ENCODE measurements around the gene RAB36. TPM values are rescaled to one million over a fixed set of nuclear protein-coding genes. Genes with fewer than 3 reads are reported as not detected.

Gene RAB36
- total RNA-seq, 2 experiments from 2014 or later: 0.27 to 0.31 TPM

- peaks cover 6% of the 10 kb centered on the region for H3K36me3 Mint-ChIP-seq (ENCODE audit: low read depth)
- ChIA-PET CTCF (no interaction called here), POLR2A (no interaction called here)
- peaks cover 5% of the 10 kb centered on the region for H3K4me1 Mint-ChIP-seq
- no peak overlapping the region for H3K4me3 Mint-ChIP-seq
- no peak for DNase-seq
- H3K27ac Mint-ChIP-seq: no peak overlapping the region
- H3K9me3 Mint-ChIP-seq: no peaks in the 10 kb centered on the region
- H3K27me3 Mint-ChIP-seq: no peaks in the 10 kb centered on the region
These were observed 60.2 kb downstream of the RAB36 start for GRCh38 chr22:23205339-23206049.

- peaks cover 9% of the 10 kb centered on the region for H3K4me1 Mint-ChIP-seq
- DNase-seq: no peak
- no peak overlapping the region for H3K4me3 Mint-ChIP-seq
- ChIA-PET CTCF (interaction anchor here (1.1 kb wide), 1 partner anchor 75 kb away, joined by 3 read pairs; no protein-coding TSS in a partner anchor), POLR2A (no interaction called here)
- peaks cover 6% of the 10 kb centered on the region for H3K36me3 Mint-ChIP-seq (ENCODE audit: low read depth)
- H3K27me3 Mint-ChIP-seq: no peaks in the 10 kb centered on the region
- H3K27ac Mint-ChIP-seq: no peak overlapping the region
- no peaks in the 10 kb centered on the region for H3K9me3 Mint-ChIP-seq
These were observed 61.6 kb downstream of the RAB36 start for GRCh38 chr22:23206915-23207314.

GRCh38 chr22:23207729-23208393 lies 62.6 kb downstream of the RAB36 start:
- peaks cover 7% of the 10 kb centered on the region for H3K4me1 Mint-ChIP-seq
- H3K36me3 Mint-ChIP-seq (ENCODE audit: low read depth): peaks cover 6% of the 10 kb centered on the region
- H3K27ac Mint-ChIP-seq: no peak overlapping the region
- no peak overlapping the region for H3K4me3 Mint-ChIP-seq
- no peak for DNase-seq
- H3K9me3 Mint-ChIP-seq: no peaks in the 10 kb centered on the region
- ChIA-PET POLR2A (no interaction called here), CTCF (interaction anchor here (0.7 to 1.4 kb wide), 3 partner anchors 29 to 248 kb away, joined by 3 read pairs; no protein-coding TSS in a partner anchor)
- no peaks in the 10 kb centered on the region for H3K27me3 Mint-ChIP-seq

GRCh38 chr22:23210428-23211170 lies 65.3 kb downstream of the RAB36 start:
- H3K4me3 Mint-ChIP-seq: no peak overlapping the region
- POLR2A ChIA-PET: no interaction called here
- CTCF ChIA-PET: interaction anchor here (1.0 to 1.4 kb wide), 3 partner anchors 10 to 33 kb away, joined by 4 to 6 read pairs (median 5); no protein-coding TSS in a partner anchor
- no peaks in the 10 kb centered on the region for H3K27me3 Mint-ChIP-seq
- peaks cover 6% of the 10 kb centered on the region for H3K36me3 Mint-ChIP-seq (ENCODE audit: low read depth)
- no peak for DNase-seq
- H3K4me1 Mint-ChIP-seq: peaks cover 21% of the 10 kb centered on the region
- no peaks in the 10 kb centered on the region for H3K9me3 Mint-ChIP-seq
- no peak overlapping the region for H3K27ac Mint-ChIP-seq

GRCh38 chr22:23211622-23212021 lies 66.3 kb downstream of the RAB36 start:
- POLR2A ChIA-PET: no interaction called here
- H3K27me3 Mint-ChIP-seq: no peaks in the 10 kb centered on the region
- no peak for DNase-seq
- H3K9me3 Mint-ChIP-seq: no peaks in the 10 kb centered on the region
- peaks cover 4% of the 10 kb centered on the region for H3K36me3 Mint-ChIP-seq (ENCODE audit: low read depth)
- CTCF ChIA-PET: interaction anchor here (0.6 to 1.2 kb wide), 2 partner anchors 25 to 34 kb away, joined by 3 to 4 read pairs; no protein-coding TSS in a partner anchor
- no peak overlapping the region for H3K4me3 Mint-ChIP-seq
- no peak overlapping the region for H3K27ac Mint-ChIP-seq
- H3K4me1 Mint-ChIP-seq: peaks cover 31% of the 10 kb centered on the region

GRCh38 chr22:23212061-23213021 lies 67.1 kb downstream of the RAB36 start:
- POLR2A ChIA-PET: no interaction called here
- CTCF ChIA-PET: interaction anchor here (0.6 to 1.2 kb wide), 2 partner anchors 25 to 34 kb away, joined by 3 to 4 read pairs; no protein-coding TSS in a partner anchor
- H3K4me1 Mint-ChIP-seq: peaks cover 38% of the 10 kb centered on the region

GRCh38 chr22:23213022-23213555 lies 67.8 kb downstream of the RAB36 start:
- no peak for DNase-seq
- H3K9me3 Mint-ChIP-seq: no peaks in the 10 kb centered on the region
- H3K4me3 Mint-ChIP-seq: no peak overlapping the region
- peaks cover 46% of the 10 kb centered on the region for H3K4me1 Mint-ChIP-seq
- ChIA-PET CTCF (interaction anchor here (1.3 kb wide), 1 partner anchor 9 kb away, joined by 3 read pairs; no protein-coding TSS in a partner anchor), POLR2A (no interaction called here)
- no peak overlapping the region for H3K27ac Mint-ChIP-seq
- no peaks in the 10 kb centered on the region for H3K36me3 Mint-ChIP-seq (ENCODE audit: low read depth)
- no peaks in the 10 kb centered on the region for H3K27me3 Mint-ChIP-seq

More at GRCh38 chr22:23212061-23213021, 67.1 kb downstream of the RAB36 start:
- Mint-ChIP-seq H3K27ac (no peak overlapping the region), H3K27me3 (no peaks in the 10 kb centered on the region), H3K36me3 (ENCODE audit: low read depth) (no peaks in the 10 kb centered on the region), H3K4me3 (no peak overlapping the region), H3K9me3 (no peaks in the 10 kb centered on the region)
- DNase-seq: no peak

- peak overlapping the region; percentile 3 for H3K27ac Mint-ChIP-seq
- no peak overlapping the region for H3K4me3 Mint-ChIP-seq
- DNase-seq: no peak
- no peaks in the 10 kb centered on the region for H3K27me3 Mint-ChIP-seq
- no peaks in the 10 kb centered on the region for H3K36me3 Mint-ChIP-seq (ENCODE audit: low read depth)
- H3K9me3 Mint-ChIP-seq: no peaks in the 10 kb centered on the region
- H3K4me1 Mint-ChIP-seq: peaks cover 52% of the 10 kb centered on the region
- ChIA-PET POLR2A (no interaction called here), CTCF (interaction anchor here (1.3 kb wide), 1 partner anchor 10 kb away, joined by 3 read pairs; no protein-coding TSS in a partner anchor)
These were observed 68.5 kb downstream of the RAB36 start for GRCh38 chr22:23213581-23214334.

Other genes with a start within 250 kb of the RAB36 start
- gene GNAZ, start 75.0 kb upstream of the RAB36 start, total RNA-seq: under 1 TPM; 0.35 to 0.37 TPM
- gene RSPH14, start 3.5 kb upstream of the RAB36 start, total RNA-seq: under 1 TPM in 1 of 2 experiments, not detected in 1; 0.47 TPM
- gene BCR, start 35.0 kb downstream of the RAB36 start, total RNA-seq: 10 to 100 TPM; 45.6 to 48.1 TPM